Erythroblast (primary cell): ENCODE results near the gene SH3BP5.
A peak's percentile ranks its signal among the peaks of the same experiment; 100 is the strongest.

Source experiments
- DNase-seq, 2 experiments: peaks; one replicate each; lab custom pipeline; 2025; lab: John Stamatoyannopoulos, UW
- GATA1 ChIP-seq: IDR thresholded peaks from 2 replicates; pipeline ENCODE4 v1.6.1; 2011; ENCODE audit warnings: low read depth, mild to moderate bottlenecking, control low read depth, low read length, moderate library complexity
- POLR2A ChIP-seq: IDR thresholded peaks from 2 replicates; pipeline ENCODE4 v1.6.1; 2011; ENCODE audit warnings: mild to moderate bottlenecking, low read length

SH3BP5 gene

GRCh38 chr3:15277861-15278500 lies 54.4 kb downstream of the SH3BP5 start:
- no peak for TF ChIP-seq POLR2A
- TF ChIP-seq GATA1, result no peak
- DNase-seq, result no peak

DNA sequence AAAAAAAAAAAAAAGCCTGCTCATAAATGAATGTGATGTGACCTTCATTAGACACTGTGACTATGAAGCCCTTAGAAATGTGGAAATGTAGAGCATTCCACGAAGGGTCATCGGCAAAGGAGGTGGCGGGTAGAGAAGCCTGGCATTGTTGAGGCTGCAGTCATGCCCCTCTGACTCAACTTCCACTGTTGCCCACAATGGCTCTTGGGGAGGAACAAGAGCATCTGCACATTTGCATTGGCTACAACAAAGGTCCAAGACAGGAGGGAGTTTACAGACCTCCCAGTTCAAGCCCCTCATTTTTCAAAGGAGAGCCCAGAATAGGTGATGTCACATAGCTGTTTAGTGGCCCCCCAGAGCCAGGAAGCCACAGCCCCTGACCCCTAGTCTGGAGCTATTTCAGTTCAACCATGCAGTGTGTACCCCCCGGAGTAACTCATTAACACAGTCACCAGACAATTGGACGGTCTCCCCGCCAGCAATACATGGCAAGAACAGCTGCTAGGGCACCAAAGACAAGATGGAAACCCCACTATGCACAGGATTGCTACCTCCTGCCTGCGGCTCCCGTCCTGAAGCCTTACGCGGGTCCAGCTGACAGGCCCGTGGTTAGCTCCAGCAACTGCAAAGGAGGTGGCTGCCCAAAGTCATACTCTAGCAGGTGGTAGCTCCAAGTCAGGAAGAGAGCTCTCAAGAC lies 56.2 kb downstream of the SH3BP5 start:
- no peak for DNase-seq
- TF ChIP-seq GATA1 (no peak), POLR2A (no peak)

GRCh38 chr3:15273227-15273626 lies 59.2 kb downstream of the SH3BP5 start:
- no peak for TF ChIP-seq GATA1
- TF ChIP-seq POLR2A, result no peak
- no peak for DNase-seq

- DNase-seq, result no peak
- TF ChIP-seq POLR2A (no peak), GATA1 (no peak)
Measured at GRCh38 chr3:15272426-15273196, 59.8 kb downstream of the SH3BP5 start.

- DNase-seq, result no peak
Measured at GRCh38 chr3:15271785-15272381, 60.5 kb downstream of the SH3BP5 start.

GRCh38 chr3:15271030-15271429 lies 61.4 kb downstream of the SH3BP5 start:
- DNase-seq, result no peak
- TF ChIP-seq POLR2A, result no peak
- no peak for TF ChIP-seq GATA1

More at GRCh38 chr3:15271785-15272381, 60.5 kb downstream of the SH3BP5 start:
- TF ChIP-seq GATA1 (no peak), POLR2A (no peak)

- DNase-seq, result peak; percentile 90 to 96
Measured at GRCh38 chr3:15269091-15269989, 63.0 kb downstream of the SH3BP5 start.

DNA sequence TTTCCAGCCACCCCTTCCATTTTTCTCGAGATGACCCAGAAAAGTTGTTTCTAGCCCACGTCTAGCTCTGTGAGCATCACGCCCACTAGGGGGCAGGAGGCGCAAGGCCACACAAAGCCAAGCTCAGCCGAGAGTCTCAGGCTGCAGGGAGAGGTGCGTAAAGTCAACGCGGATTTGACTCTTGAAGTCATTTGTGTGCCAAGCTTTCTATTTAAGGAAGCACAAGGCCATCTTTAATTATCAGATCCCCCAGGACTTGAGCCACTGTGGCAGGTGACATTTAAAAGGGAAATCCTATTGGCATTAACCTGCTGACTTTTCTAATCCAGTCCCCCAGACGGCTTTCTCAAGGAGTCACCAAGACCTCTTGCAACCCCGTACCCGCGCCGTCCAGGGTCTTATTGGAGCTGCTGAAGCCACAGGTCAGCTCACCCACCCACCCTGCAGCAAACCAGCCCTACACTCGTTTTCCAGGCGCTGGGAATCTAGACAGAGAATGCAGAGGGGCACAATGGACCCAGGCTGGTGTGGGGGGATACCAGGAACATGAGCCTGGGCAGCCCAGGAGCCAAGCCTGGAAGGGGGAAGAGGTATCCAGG lies 64.3 kb downstream of the SH3BP5 start:
- DNase-seq, result peak; percentile 80 to 90
- TF ChIP-seq GATA1 (no peak), POLR2A (no peak)

More at GRCh38 chr3:15269091-15269989, 63.0 kb downstream of the SH3BP5 start:
- TF ChIP-seq POLR2A (peak; percentile 64), GATA1 (no peak)

DNA sequence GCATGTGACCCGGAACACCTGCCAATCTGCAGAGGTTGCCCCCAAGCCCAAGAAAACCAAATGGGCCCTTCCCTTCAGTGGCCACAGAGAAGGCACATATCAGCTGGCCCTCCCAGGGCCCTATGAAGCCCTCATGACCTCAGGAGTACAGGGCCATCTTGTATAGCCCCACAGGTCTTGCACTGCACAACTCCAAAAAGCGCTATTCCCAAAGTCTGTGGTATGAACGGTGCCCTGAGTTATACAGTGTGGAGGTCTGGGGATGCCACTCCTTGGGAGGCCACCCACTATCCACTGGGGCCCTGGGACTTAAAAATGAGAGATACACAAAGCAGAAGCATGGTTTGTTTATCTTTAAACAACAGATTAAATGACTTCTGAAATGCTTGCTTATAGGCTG lies 64.9 kb downstream of the SH3BP5 start:
- DNase-seq, result no peak
- TF ChIP-seq GATA1 (no peak), POLR2A (no peak)

DNA sequence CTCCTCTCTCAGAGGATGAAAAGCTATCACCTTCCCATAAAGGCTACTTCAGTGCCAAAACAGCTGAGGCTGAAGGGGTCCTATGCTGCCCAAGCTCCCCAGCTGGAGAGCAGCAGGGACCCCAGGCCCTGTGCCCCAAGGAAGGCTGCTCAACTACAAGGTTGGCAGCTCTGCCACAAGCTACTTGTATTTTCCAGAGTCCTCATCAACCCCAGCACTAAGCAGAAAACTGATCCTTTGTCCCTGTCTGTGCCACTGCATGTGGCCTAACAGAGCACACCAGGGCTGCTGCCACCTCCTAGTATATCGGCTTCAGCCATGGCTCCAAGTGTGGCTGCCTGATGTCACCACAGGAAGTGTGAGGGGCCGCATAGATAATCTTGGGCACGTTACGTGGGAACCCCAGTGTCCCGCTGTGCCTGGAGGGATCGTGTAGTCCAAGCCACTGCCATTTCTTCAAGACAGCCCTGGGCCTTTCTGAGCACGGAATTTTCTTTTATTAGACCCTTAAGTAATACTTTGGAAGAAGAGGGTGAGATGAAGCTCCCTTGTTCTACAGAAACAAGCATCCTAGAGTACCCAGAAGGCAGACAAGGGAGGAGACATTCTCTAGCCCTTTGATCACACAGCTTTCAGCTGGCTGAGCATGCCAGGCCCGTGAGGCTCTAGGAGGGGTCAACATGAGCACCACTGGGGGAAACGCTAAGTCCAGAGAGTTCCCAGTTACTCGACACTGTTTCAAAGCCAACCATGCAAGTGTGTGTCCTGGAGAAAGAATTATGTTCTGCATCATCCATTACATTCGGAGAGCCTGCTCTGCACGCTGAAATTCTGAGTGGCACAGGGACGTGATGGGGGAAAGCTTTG lies 65.6 kb downstream of the SH3BP5 start:
- TF ChIP-seq POLR2A (no peak), GATA1 (no peak)
- no peak for DNase-seq

DNA sequence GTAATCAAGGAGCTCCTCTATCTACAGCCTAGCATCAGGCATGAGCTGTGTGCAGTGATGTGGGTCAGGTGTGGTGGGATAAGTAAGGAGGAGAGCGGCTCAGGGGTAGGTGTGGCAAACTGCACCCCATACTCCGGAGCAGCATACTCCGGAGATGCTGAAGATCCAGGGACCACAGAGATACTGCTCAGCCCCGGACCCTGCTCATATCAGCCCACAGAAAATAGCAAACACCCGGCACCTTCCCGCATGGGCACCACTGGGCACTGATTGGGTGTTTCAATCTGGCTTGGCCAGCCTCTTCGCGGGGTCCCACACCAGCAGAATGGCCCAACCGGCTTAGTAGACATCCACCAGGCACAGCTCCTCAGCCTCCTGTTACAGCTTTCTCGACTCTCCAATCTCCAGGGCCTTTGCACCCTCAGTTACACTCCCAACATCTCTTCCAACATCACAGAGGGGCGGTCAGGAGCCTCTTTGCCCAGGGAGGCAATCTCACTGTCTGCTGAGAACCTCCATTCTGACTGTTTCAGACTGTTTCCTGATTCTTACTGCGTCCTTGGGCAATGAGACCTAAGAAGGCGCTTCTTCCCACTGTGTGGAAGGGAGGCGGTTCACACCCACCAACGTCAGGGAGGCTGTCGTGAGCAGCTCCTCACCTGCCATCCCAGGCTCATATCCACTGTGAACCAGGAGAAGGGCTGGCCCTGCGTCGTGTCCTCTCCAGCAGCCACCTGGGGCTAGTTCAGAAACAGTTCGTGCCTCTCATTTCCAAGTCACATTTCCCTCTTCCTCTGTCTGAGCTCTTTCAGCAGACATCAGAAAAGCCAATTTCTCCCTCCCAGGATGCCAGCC lies 66.5 kb downstream of the SH3BP5 start:
- no peak for TF ChIP-seq GATA1
- no peak for TF ChIP-seq POLR2A
- no peak for DNase-seq
